ENCODE data around the gene ANXA10.
"Not testable (repeated sequence)": the region's sequence is repeated elsewhere in the genome, so short reads cannot be mapped to it uniquely, and the experiment has no call there.

The ANXA10 gene

GRCh38 chr4:168082379-168082778 is 10.0 kb upstream of the ANXA10 start:
- H3K9me3 ChIP-seq (ENCODE audit: control insufficient read depth, low read length): no peaks in the 10 kb centered on the region
- H3K4me1 ChIP-seq (ENCODE audit: control insufficient read depth, insufficient read depth, low read length): no peaks in the 10 kb centered on the region
- no peaks in the 10 kb centered on the region for H3K27me3 ChIP-seq (ENCODE audit: control insufficient read depth, insufficient read depth, low read length)
- H3K36me3 ChIP-seq (ENCODE audit: control insufficient read depth, insufficient read depth, low read length): no peaks in the 10 kb centered on the region
- H3K4me3 ChIP-seq (ENCODE audit: low read length): no peak overlapping the region
- H3K9ac ChIP-seq (ENCODE audit: low read length): no peak overlapping the region

- Histone ChIP-seq H3K4me3 (ENCODE audit: low read length) (no peak overlapping the region), H3K9ac (ENCODE audit: low read length) (peak overlapping the region; percentile 78)
These were observed 3.6 kb downstream of the ANXA10 start for GRCh38 chr4:168095776-168096406.

GRCh38 chr4:168096407-168096784 is 4.1 kb downstream of the ANXA10 start:
- H3K27me3 ChIP-seq (ENCODE audit: control insufficient read depth, insufficient read depth, low read length): no peaks in the 10 kb centered on the region
- H3K4me1 ChIP-seq (ENCODE audit: control insufficient read depth, insufficient read depth, low read length): no peaks in the 10 kb centered on the region
- H3K4me3 ChIP-seq (ENCODE audit: low read length): no peak overlapping the region
- H3K9ac ChIP-seq (ENCODE audit: low read length): peak overlapping the region; percentile 38
- no peaks in the 10 kb centered on the region for H3K9me3 ChIP-seq (ENCODE audit: control insufficient read depth, low read length)
- peaks cover 1% of the 10 kb centered on the region for H3K36me3 ChIP-seq (ENCODE audit: control insufficient read depth, insufficient read depth, low read length)

More at GRCh38 chr4:168095776-168096406, 3.6 kb downstream of the ANXA10 start:
- H3K9me3 ChIP-seq (ENCODE audit: control insufficient read depth, low read length): no peaks in the 10 kb centered on the region
- no peaks in the 10 kb centered on the region for H3K4me1 ChIP-seq (ENCODE audit: control insufficient read depth, insufficient read depth, low read length)
- no peaks in the 10 kb centered on the region for H3K27me3 ChIP-seq (ENCODE audit: control insufficient read depth, insufficient read depth, low read length)
- no peaks in the 10 kb centered on the region for H3K36me3 ChIP-seq (ENCODE audit: control insufficient read depth, insufficient read depth, low read length)

GRCh38 chr4:168097161-168097560 is 4.8 kb downstream of the ANXA10 start:
- H3K4me3 ChIP-seq (ENCODE audit: low read length): no peak overlapping the region
- no peaks in the 10 kb centered on the region for H3K4me1 ChIP-seq (ENCODE audit: control insufficient read depth, insufficient read depth, low read length)
- no peaks in the 10 kb centered on the region for H3K27me3 ChIP-seq (ENCODE audit: control insufficient read depth, insufficient read depth, low read length)
- H3K9me3 ChIP-seq (ENCODE audit: control insufficient read depth, low read length): no peaks in the 10 kb centered on the region
- H3K36me3 ChIP-seq (ENCODE audit: control insufficient read depth, insufficient read depth, low read length): peaks cover 7% of the 10 kb centered on the region
- H3K9ac ChIP-seq (ENCODE audit: low read length): peak overlapping the region; percentile 41

GRCh38 chr4:168098248-168098717 is 5.9 kb downstream of the ANXA10 start:
- no peak overlapping the region for H3K4me3 ChIP-seq (ENCODE audit: low read length)
- no peaks in the 10 kb centered on the region for H3K4me1 ChIP-seq (ENCODE audit: control insufficient read depth, insufficient read depth, low read length)
- H3K9ac ChIP-seq (ENCODE audit: low read length): no peak overlapping the region
- H3K9me3 ChIP-seq (ENCODE audit: control insufficient read depth, low read length): no peaks in the 10 kb centered on the region
- no peaks in the 10 kb centered on the region for H3K27me3 ChIP-seq (ENCODE audit: control insufficient read depth, insufficient read depth, low read length)
- H3K36me3 ChIP-seq (ENCODE audit: control insufficient read depth, insufficient read depth, low read length): peaks cover 12% of the 10 kb centered on the region

- Histone ChIP-seq H3K9ac (ENCODE audit: low read length) (no peak overlapping the region), H3K4me1 (ENCODE audit: control insufficient read depth, insufficient read depth, low read length) (no peaks in the 10 kb centered on the region), H3K36me3 (ENCODE audit: control insufficient read depth, insufficient read depth, low read length) (peaks cover 12% of the 10 kb centered on the region), H3K27me3 (ENCODE audit: control insufficient read depth, insufficient read depth, low read length) (no peaks in the 10 kb centered on the region), H3K4me3 (ENCODE audit: low read length) (no peak overlapping the region), H3K9me3 (ENCODE audit: control insufficient read depth, low read length) (no peaks in the 10 kb centered on the region)
These were observed 6.9 kb downstream of the ANXA10 start for GRCh38 chr4:168099195-168099594.

- Histone ChIP-seq H3K4me3 (ENCODE audit: low read length) (no peak overlapping the region), H3K36me3 (ENCODE audit: control insufficient read depth, insufficient read depth, low read length) (peaks cover 12% of the 10 kb centered on the region), H3K4me1 (ENCODE audit: control insufficient read depth, insufficient read depth, low read length) (no peaks in the 10 kb centered on the region), H3K9me3 (ENCODE audit: control insufficient read depth, low read length) (no peaks in the 10 kb centered on the region), H3K27me3 (ENCODE audit: control insufficient read depth, insufficient read depth, low read length) (no peaks in the 10 kb centered on the region), H3K9ac (ENCODE audit: low read length) (no peak overlapping the region)
These were observed 8.7 kb downstream of the ANXA10 start for GRCh38 chr4:168101026-168101425.

GRCh38 chr4:168102403-168102802 is 10.1 kb downstream of the ANXA10 start:
- H3K4me3 ChIP-seq (ENCODE audit: low read length): no peak overlapping the region
- no peaks in the 10 kb centered on the region for H3K4me1 ChIP-seq (ENCODE audit: control insufficient read depth, insufficient read depth, low read length)
- H3K9me3 ChIP-seq (ENCODE audit: control insufficient read depth, low read length): no peaks in the 10 kb centered on the region
- H3K27me3 ChIP-seq (ENCODE audit: control insufficient read depth, insufficient read depth, low read length): no peaks in the 10 kb centered on the region
- H3K9ac ChIP-seq (ENCODE audit: low read length): no peak overlapping the region
- H3K36me3 ChIP-seq (ENCODE audit: control insufficient read depth, insufficient read depth, low read length): peaks cover 12% of the 10 kb centered on the region

GRCh38 chr4:168109527-168109926 is 17.2 kb downstream of the ANXA10 start:
- H3K4me1 ChIP-seq (ENCODE audit: control insufficient read depth, insufficient read depth, low read length): peaks cover 14% of the 10 kb centered on the region
- no peaks in the 10 kb centered on the region for H3K9me3 ChIP-seq (ENCODE audit: control insufficient read depth, low read length)
- peaks cover 3% of the 10 kb centered on the region for H3K36me3 ChIP-seq (ENCODE audit: control insufficient read depth, insufficient read depth, low read length)
- no peaks in the 10 kb centered on the region for H3K27me3 ChIP-seq (ENCODE audit: control insufficient read depth, insufficient read depth, low read length)
- no peak overlapping the region for H3K4me3 ChIP-seq (ENCODE audit: low read length)
- H3K9ac ChIP-seq (ENCODE audit: low read length): no peak overlapping the region

- not testable (repeated sequence) for H3K27me3 ChIP-seq (ENCODE audit: control insufficient read depth, insufficient read depth, low read length); H3K4me3 ChIP-seq (ENCODE audit: low read length); H3K9ac ChIP-seq (ENCODE audit: low read length); H3K9me3 ChIP-seq (ENCODE audit: control insufficient read depth, low read length); H3K36me3 ChIP-seq (ENCODE audit: control insufficient read depth, insufficient read depth, low read length)
- peaks cover 16% of the 10 kb centered on the region for H3K4me1 ChIP-seq (ENCODE audit: control insufficient read depth, insufficient read depth, low read length)
These were observed 20.7 kb downstream of the ANXA10 start for GRCh38 chr4:168113059-168113458.

- Histone ChIP-seq H3K9ac (ENCODE audit: low read length) (no peak overlapping the region), H3K27me3 (ENCODE audit: control insufficient read depth, insufficient read depth, low read length) (no peaks in the 10 kb centered on the region), H3K4me1 (ENCODE audit: control insufficient read depth, insufficient read depth, low read length) (peaks cover 18% of the 10 kb centered on the region), H3K9me3 (ENCODE audit: control insufficient read depth, low read length) (no peaks in the 10 kb centered on the region), H3K4me3 (ENCODE audit: low read length) (no peak overlapping the region), H3K36me3 (ENCODE audit: control insufficient read depth, insufficient read depth, low read length) (peaks cover 9% of the 10 kb centered on the region)
These were observed 25.8 kb downstream of the ANXA10 start for GRCh38 chr4:168118116-168118655.

- Histone ChIP-seq H3K4me3 (ENCODE audit: low read length) (no peak overlapping the region), H3K4me1 (ENCODE audit: control insufficient read depth, insufficient read depth, low read length) (peaks cover 18% of the 10 kb centered on the region), H3K27me3 (ENCODE audit: control insufficient read depth, insufficient read depth, low read length) (no peaks in the 10 kb centered on the region), H3K9me3 (ENCODE audit: control insufficient read depth, low read length) (no peaks in the 10 kb centered on the region), H3K9ac (ENCODE audit: low read length) (no peak overlapping the region), H3K36me3 (ENCODE audit: control insufficient read depth, insufficient read depth, low read length) (peaks cover 9% of the 10 kb centered on the region)
These were observed 26.8 kb downstream of the ANXA10 start for GRCh38 chr4:168119100-168119499.
